Stomach smooth muscle (tissue), 2 donors: ENCODE results near the gene PCDHB12.
"Not testable (repeated sequence)": the region's sequence is repeated elsewhere in the genome, so short reads cannot be mapped to it uniquely, and the experiment has no call there.

Source experiments
- H3K27ac ChIP-seq: one replicate; pipeline ENCODE4 v1.7.0; 2013; ENCODE audit warnings: mild to moderate bottlenecking, low read length, inconsistent platforms
- H3K27me3 ChIP-seq, 2 donors: one replicate each; pipeline ENCODE4 v1.7.0; 2013; ENCODE audit warnings: low read length in 2 of 2; ENCODE audit not compliant: insufficient read depth in 2 of 2, control insufficient read depth in 1 of 2
- H3K36me3 ChIP-seq, 2 donors: one replicate each; pipeline ENCODE4 v1.7.0; 2013; ENCODE audit warnings: low read length in 2 of 2; ENCODE audit not compliant: control insufficient read depth in 2 of 2, insufficient read depth in 2 of 2
- H3K4me1 ChIP-seq: one replicate; pipeline ENCODE4 v1.7.0; 2013; ENCODE audit warnings: low read length; ENCODE audit not compliant: control insufficient read depth, insufficient read depth
- H3K4me3 ChIP-seq, 2 donors: one replicate each; pipeline ENCODE4 v1.7.0; 2013; ENCODE audit warnings: low read length in 2 of 2
- H3K9ac ChIP-seq, 2 donors: one replicate each; pipeline ENCODE4 v1.7.0; 2013; ENCODE audit warnings: low read length in 2 of 2, mild to moderate bottlenecking in 1 of 2
- H3K9me3 ChIP-seq, 2 donors: one replicate each; pipeline ENCODE4 v1.7.0; 2013; ENCODE audit warnings: low read length in 2 of 2; ENCODE audit not compliant: control insufficient read depth in 2 of 2
- donor health status: healthy.
- donor health status: Pancreatic carcinoma.

PCDHB12 gene

DNA sequence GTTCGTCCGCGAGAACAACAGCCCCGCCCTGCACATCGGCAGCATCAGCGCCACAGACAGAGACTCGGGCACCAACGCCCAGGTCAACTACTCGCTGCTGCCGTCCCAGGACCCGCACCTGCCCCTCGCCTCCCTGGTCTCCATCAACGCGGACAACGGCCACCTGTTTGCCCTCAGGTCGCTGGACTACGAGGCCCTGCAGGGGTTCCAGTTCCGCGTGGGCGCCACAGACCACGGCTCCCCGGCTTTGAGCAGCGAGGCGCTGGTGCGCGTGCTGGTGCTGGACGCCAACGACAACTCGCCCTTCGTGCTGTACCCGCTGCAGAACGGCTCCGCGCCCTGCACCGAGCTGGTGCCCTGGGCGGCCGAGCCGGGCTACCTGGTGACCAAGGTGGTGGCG is 1.8 kb downstream of the PCDHB12 start:
- not testable (repeated sequence) for H3K27ac ChIP-seq, H3K4me3 ChIP-seq

GRCh38 chr5:141210849-141211248 is 2.3 kb downstream of the PCDHB12 start:
- H3K4me3 ChIP-seq, H3K9ac ChIP-seq, H3K27ac ChIP-seq, H3K4me1 ChIP-seq, H3K27me3 ChIP-seq, H3K36me3 ChIP-seq: not testable (repeated sequence)
- peaks cover 12 to 21% of the 10 kb centered on the region in 2 donors for H3K9me3 ChIP-seq

More for the DNA sequence above, 1.8 kb downstream of the PCDHB12 start:
- H3K9ac ChIP-seq, H3K27me3 ChIP-seq, H3K4me1 ChIP-seq, H3K36me3 ChIP-seq: not testable (repeated sequence)
- peaks cover 12 to 21% of the 10 kb centered on the region in 2 donors for H3K9me3 ChIP-seq

DNA sequence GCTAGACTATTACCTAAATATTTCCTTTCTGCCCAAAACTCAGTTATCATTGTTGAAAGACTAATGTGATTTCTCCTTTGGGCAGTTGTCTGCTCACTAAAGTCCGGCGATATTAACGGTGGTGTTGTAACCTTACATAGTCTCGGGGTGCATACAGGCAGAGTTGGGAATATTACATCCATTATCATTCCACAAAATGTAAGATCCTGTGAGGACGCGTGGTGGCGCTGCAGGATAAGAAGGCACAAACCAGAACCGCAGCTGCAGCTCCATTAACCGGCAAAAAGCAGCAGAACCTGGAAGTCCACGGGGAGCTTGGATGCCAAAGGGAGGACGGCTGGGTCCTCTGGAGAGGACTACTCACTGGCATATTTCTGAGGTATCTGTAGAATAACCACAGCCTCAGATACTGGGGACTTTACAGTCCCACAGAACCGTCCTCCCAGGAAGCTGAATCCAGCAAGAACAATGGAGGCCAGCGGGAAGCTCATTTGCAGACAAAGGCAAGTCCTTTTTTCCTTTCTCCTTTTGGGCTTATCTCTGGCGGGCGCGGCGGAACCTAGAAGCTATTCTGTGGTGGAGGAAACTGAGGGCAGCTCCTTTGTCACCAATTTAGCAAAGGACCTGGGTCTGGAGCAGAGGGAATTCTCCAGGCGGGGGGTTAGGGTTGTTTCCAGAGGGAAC is 5.3 kb downstream of the PCDHB12 start, which contains the start of gene PCDHB13:
Gene PCDHB13 (plus strand): TSS at position 264 of the 684 bp plus-strand sequence. CDS start 205 bp downstream, at position 469.
- H3K4me1 ChIP-seq, H3K36me3 ChIP-seq, H3K27ac ChIP-seq, H3K9ac ChIP-seq, H3K27me3 ChIP-seq: not testable (repeated sequence)
- Histone ChIP-seq H3K4me3 (peak within 1 kb of the TSS in 1 of 2 donors; percentile 45), H3K9me3 (peaks cover 18 to 20% of the 10 kb centered on the region in 2 donors)

- not testable (repeated sequence) for H3K27ac ChIP-seq, H3K27me3 ChIP-seq, H3K36me3 ChIP-seq, H3K4me1 ChIP-seq, H3K9ac ChIP-seq
- Histone ChIP-seq H3K9me3 (peaks cover 16 to 17% of the 10 kb centered on the region in 2 donors), H3K4me3 (peak overlapping the region in 1 of 2 donors; percentile 45)
Measured at GRCh38 chr5:141214583-141214982, 6.1 kb downstream of the PCDHB12 start.

- H3K4me1 ChIP-seq, H3K27ac ChIP-seq, H3K9ac ChIP-seq, H3K27me3 ChIP-seq, H3K36me3 ChIP-seq, H3K4me3 ChIP-seq: not testable (repeated sequence)
- H3K9me3 ChIP-seq = peaks cover 9 to 15% of the 10 kb centered on the region in 2 donors
Measured at GRCh38 chr5:141215504-141215903, 7.0 kb downstream of the PCDHB12 start.

DNA sequence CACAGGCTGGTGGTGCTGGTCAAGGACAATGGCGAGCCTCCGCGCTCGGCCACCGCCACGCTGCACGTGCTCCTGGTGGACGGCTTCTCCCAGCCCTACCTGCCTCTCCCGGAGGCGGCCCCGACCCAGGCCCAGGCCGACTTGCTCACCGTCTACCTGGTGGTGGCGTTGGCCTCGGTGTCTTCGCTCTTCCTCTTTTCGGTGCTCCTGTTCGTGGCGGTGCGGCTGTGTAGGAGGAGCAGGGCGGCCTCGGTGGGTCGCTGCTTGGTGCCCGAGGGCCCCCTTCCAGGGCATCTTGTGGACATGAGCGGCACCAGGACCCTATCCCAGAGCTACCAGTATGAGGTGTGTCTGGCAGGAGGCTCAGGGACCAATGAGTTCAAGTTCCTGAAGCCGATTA is 7.5 kb downstream of the PCDHB12 start:
- H3K27ac ChIP-seq, H3K9ac ChIP-seq, H3K36me3 ChIP-seq, H3K4me3 ChIP-seq, H3K27me3 ChIP-seq, H3K4me1 ChIP-seq: not testable (repeated sequence)
- peaks cover 15 to 18% of the 10 kb centered on the region in 2 donors for H3K9me3 ChIP-seq

GRCh38 chr5:141223112-141223783 is 14.7 kb downstream of the PCDHB12 start, which contains the start of gene PCDHB14:
TSS of gene PCDHB14 (plus strand) at chr5:141223343. CDS start at chr5:141223506, 163 bp downstream.
- Histone ChIP-seq H3K9ac (peak within 1 kb of the TSS; percentile 13 to 48), H3K27me3 (no peaks in the 10 kb centered on the region), H3K9me3 (peaks cover 20 to 49% of the 10 kb centered on the region in 2 donors), H3K4me3 (peak within 1 kb of the TSS; percentile 61 to 68), H3K27ac (no peak within 1 kb of the TSS), H3K4me1 (no peaks in the 10 kb centered on the region), H3K36me3 (no peaks in the 10 kb centered on the region)

- H3K4me1 ChIP-seq, H3K27me3 ChIP-seq, H3K27ac ChIP-seq, H3K9ac ChIP-seq, H3K4me3 ChIP-seq, H3K36me3 ChIP-seq: not testable (repeated sequence)
- peaks cover 20 to 43% of the 10 kb centered on the region in 2 donors for H3K9me3 ChIP-seq
Measured at GRCh38 chr5:141224844-141225243, 16.3 kb downstream of the PCDHB12 start.

DNA sequence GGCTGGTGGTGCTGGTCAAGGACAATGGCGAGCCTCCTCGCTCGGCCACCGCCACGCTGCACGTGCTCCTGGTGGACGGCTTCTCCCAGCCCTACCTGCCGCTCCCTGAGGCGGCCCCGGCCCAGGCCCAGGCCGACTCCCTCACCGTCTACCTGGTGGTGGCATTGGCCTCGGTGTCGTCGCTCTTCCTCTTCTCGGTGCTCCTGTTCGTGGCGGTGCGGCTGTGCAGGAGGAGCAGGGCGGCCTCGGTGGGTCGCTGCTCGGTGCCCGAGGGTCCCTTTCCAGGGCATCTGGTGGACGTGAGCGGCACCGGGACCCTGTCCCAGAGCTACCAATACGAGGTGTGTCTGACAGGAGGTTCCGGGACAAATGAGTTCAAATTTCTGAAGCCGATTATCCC is 16.9 kb downstream of the PCDHB12 start:
- H3K4me3 ChIP-seq, H3K27ac ChIP-seq, H3K27me3 ChIP-seq, H3K9ac ChIP-seq, H3K4me1 ChIP-seq, H3K36me3 ChIP-seq: not testable (repeated sequence)
- H3K9me3 ChIP-seq = peaks cover 17 to 43% of the 10 kb centered on the region in 2 donors

- Histone ChIP-seq H3K36me3 (no peaks in the 10 kb centered on the region), H3K27ac (no peak overlapping the region), H3K4me3 (peak overlapping the region; percentile 50 to 54), H3K4me1 (no peaks in the 10 kb centered on the region), H3K27me3 (no peaks in the 10 kb centered on the region), H3K9ac (peak overlapping the region in 1 of 2 donors; percentile 20), H3K9me3 (peaks cover 25 to 51% of the 10 kb centered on the region in 2 donors)
Measured at GRCh38 chr5:141234109-141234667, 25.7 kb downstream of the PCDHB12 start.

GRCh38 chr5:141235922-141236321 is 27.4 kb downstream of the PCDHB12 start:
- H3K9ac ChIP-seq, H3K4me1 ChIP-seq, H3K27me3 ChIP-seq, H3K27ac ChIP-seq, H3K4me3 ChIP-seq, H3K36me3 ChIP-seq: not testable (repeated sequence)
- H3K9me3 ChIP-seq = peaks cover 36 to 62% of the 10 kb centered on the region in 2 donors
